DOHH2 (cell line): ENCODE measurements around the gene UBE2F.

ENCODE experiments used
- EZH2phosphoT487 ChIP-seq: fragments of 200-600 bp; sonication (generic); IDR thresholded peaks from 2 replicates; pipeline ENCODE4 v1.6.1; 2017; ENCODE audit warnings: borderline replicate concordance, mild to moderate bottlenecking, antibody characterized with exemption, low read length, moderate library complexity, mixed read lengths
- TF ChIP-seq, protein P1 (sequence below): fragments of 200-600 bp; sonication (generic); IDR thresholded peaks from one replicate; pipeline ENCODE4 v1.5.1; 2014; ENCODE audit warnings: antibody characterized with exemption, mild to moderate bottlenecking, low read depth, low read length; ENCODE audit not compliant: poor library complexity, severe bottlenecking

- no peak for TF ChIP-seq EZH2phosphoT487
- TF ChIP-seq, protein P1, sequence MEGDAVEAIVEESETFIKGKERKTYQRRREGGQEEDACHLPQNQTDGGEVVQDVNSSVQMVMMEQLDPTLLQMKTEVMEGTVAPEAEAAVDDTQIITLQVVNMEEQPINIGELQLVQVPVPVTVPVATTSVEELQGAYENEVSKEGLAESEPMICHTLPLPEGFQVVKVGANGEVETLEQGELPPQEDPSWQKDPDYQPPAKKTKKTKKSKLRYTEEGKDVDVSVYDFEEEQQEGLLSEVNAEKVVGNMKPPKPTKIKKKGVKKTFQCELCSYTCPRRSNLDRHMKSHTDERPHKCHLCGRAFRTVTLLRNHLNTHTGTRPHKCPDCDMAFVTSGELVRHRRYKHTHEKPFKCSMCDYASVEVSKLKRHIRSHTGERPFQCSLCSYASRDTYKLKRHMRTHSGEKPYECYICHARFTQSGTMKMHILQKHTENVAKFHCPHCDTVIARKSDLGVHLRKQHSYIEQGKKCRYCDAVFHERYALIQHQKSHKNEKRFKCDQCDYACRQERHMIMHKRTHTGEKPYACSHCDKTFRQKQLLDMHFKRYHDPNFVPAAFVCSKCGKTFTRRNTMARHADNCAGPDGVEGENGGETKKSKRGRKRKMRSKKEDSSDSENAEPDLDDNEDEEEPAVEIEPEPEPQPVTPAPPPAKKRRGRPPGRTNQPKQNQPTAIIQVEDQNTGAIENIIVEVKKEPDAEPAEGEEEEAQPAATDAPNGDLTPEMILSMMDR = no peak
Measured at GRCh38 chr2:237951878-237952277, 14.9 kb upstream of the UBE2F start.
